K562 (cell line): ENCODE measurements around the gene SLC17A2. TPM values are rescaled to one million over a fixed set of nuclear protein-coding genes. Genes with fewer than 3 reads are reported as not detected.

Experiments
- ATAC-seq: fragments of 200-7000 bp; cut with Tn5 transposase; 3 replicates; pipeline ENCODE4 v1.9.1; 2020; ENCODE audit warnings: moderate library complexity
- BruUV-seq: library from RNA; stranded (reverse); fragments of 400-500 nt; replicated peaks from 2 replicates; lab custom pipeline; 2021; lab: Mats Ljungman, UMichigan
- CTCF ChIA-PET: fragments of 300-600 bp; formaldehyde crosslinking; extraction: SDS; loops from one replicate; lab custom pipeline; 2021; ENCODE audit warnings: low intra/inter-chr PET ratio; lab: Yijun Ruan, JAX
- POLR2A ChIA-PET: fragments of 300-600, 350-650 bp; sonication (Branson Sonifier 250); formaldehyde crosslinking; extraction: SDS; loops from one replicate; lab custom pipeline; 2021; ENCODE audit warnings: antibody characterized with exemption, inconsistent platforms; lab: Yijun Ruan, JAX
- DNase-seq, 4 experiments: peaks; one replicate each; pipeline versions ENCODE4 v3.0.0 to v3.0.0-alpha.2; 2011 to 2018; ENCODE audit warnings: low spot score in 3 of 4, mixed read lengths in 3 of 4; ENCODE audit errors: extremely low read depth in 1 of 4
- FAIRE-seq: peaks from 2 replicates; lab custom pipeline; 2011; peaks lifted over from hg19 to GRCh38; lab: Jason Lieb, UNC
- H2AFZ ChIP-seq: 2 replicates; pipeline ENCODE4 v1.6.0; 2011; ENCODE audit warnings: low read depth, low read length, control low read depth, inconsistent platforms
- H3K27ac ChIP-seq: fragments of 200-600 bp; 3 replicates; pipeline ENCODE4 v1.8.0; 2011; ENCODE audit warnings: low read depth, mild to moderate bottlenecking, control low read depth, inconsistent platforms, low read length, moderate library complexity, mixed read lengths; ENCODE audit errors: extremely low read depth
- H3K27me3 ChIP-seq, 2 experiments: fragments of 300-600 bp in 1 of 2; 2 replicates in 1 of 2; 3 replicates in 1 of 2; pipeline versions ENCODE4 v1.6.0 to v1.8.0; 2011; ENCODE audit warnings: inconsistent platforms in 2 of 2, low read length in 2 of 2, mild to moderate bottlenecking in 1 of 2, mixed read lengths in 1 of 2, moderate library complexity in 1 of 2; ENCODE audit not compliant: control insufficient read depth in 2 of 2, insufficient read depth in 2 of 2
- H3K36me3 ChIP-seq: fragments of 300-600 bp; 3 replicates; pipeline ENCODE4 v1.8.0; 2011; ENCODE audit warnings: mild to moderate bottlenecking, low read length, inconsistent platforms; ENCODE audit not compliant: control insufficient read depth, insufficient read depth
- H3K4me1 ChIP-seq, 2 experiments: fragments of 200-600 bp in 1 of 2; replicated peaks in 1 of 2; 2 replicates in 1 of 2; 3 replicates in 1 of 2; pipeline versions ENCODE4 v1.5.1 to v1.8.0; 2011; ENCODE audit warnings: inconsistent platforms in 2 of 2, low read length in 2 of 2, mild to moderate bottlenecking in 1 of 2, mixed read lengths in 1 of 2, moderate library complexity in 1 of 2; ENCODE audit not compliant: control insufficient read depth in 2 of 2, insufficient read depth in 2 of 2
- H3K4me2 ChIP-seq: 2 replicates; pipeline ENCODE4 v1.6.1; 2011; ENCODE audit warnings: low read length, control low read depth, inconsistent platforms, mixed read lengths; ENCODE audit not compliant: insufficient read depth
- H3K4me3 ChIP-seq: fragments of 200-600 bp; sonication (generic), shearing (Covaris generic); 2 replicates; pipeline ENCODE4 v1.5.1; 2016; ENCODE audit warnings: control low read depth, inconsistent platforms
- H3K79me2 ChIP-seq: fragments of 200-600 bp; 3 replicates; pipeline ENCODE4 v1.8.0; 2011; ENCODE audit warnings: low read length, inconsistent platforms; ENCODE audit not compliant: control insufficient read depth, insufficient read depth
- H3K9ac ChIP-seq, 2 experiments: 2 replicates each; pipeline versions ENCODE4 v1.6.0 to v1.6.1; 2011; ENCODE audit warnings: low read depth in 2 of 2, low read length in 2 of 2, control low read depth in 1 of 2, inconsistent platforms in 1 of 2, mild to moderate bottlenecking in 1 of 2, mixed read lengths in 1 of 2; ENCODE audit not compliant: insufficient read depth in 1 of 2
- H3K9me1 ChIP-seq: one replicate; pipeline ENCODE4 v1.6.0; 2011; ENCODE audit warnings: inconsistent platforms, mild to moderate bottlenecking, low read length, moderate library complexity; ENCODE audit not compliant: control insufficient read depth, insufficient read depth
- H3K9me3 ChIP-seq: replicated peaks from 2 replicates; pipeline ENCODE4 v1.5.1; 2011; ENCODE audit warnings: low read depth, low read length, inconsistent platforms; ENCODE audit not compliant: control insufficient read depth, insufficient read depth
- H4K20me1 ChIP-seq: replicated peaks from 2 replicates; pipeline ENCODE4 v1.6.1; 2011; ENCODE audit warnings: low read length, inconsistent platforms, mixed read lengths; ENCODE audit not compliant: control insufficient read depth, insufficient read depth
- C11orf30 ChIP-seq: fragments of 450-650 bp; IDR thresholded peaks from 2 replicates; pipeline ENCODE4 v1.6.1; 2016; ENCODE audit warnings: low read depth, mild to moderate bottlenecking
- CREBBP ChIP-seq: IDR thresholded peaks from one replicate; pipeline ENCODE4 v1.6.1; 2012; ENCODE audit warnings: low read depth, mild to moderate bottlenecking, control low read depth, inconsistent platforms, low read length
- MAFG ChIP-seq: fragments of 450-650 bp; conservative IDR thresholded peaks from 2 replicates; pipeline ENCODE4 v1.6.1; 2016; ENCODE audit warnings: missing genetic modification characterization, missing compliant biosample characterization
- ZNF24 ChIP-seq: fragments of 450-650 bp; IDR thresholded peaks from 2 replicates; pipeline ENCODE4 v1.6.1; 2016
- ZNF316 ChIP-seq: fragments of 450-650 bp; IDR thresholded peaks from 2 replicates; pipeline ENCODE4 v1.6.1; 2016
- ZNF695 ChIP-seq: fragments of 450-650 bp; formaldehyde crosslinking; IDR thresholded peaks from 2 replicates; pipeline ENCODE4 v1.4.0; 2020; ENCODE audit warnings: mild to moderate bottlenecking, moderate library complexity
- WGBS: fragments of 100-300 bp; shearing (Covaris generic); methylation state at CpG from one replicate; pipeline ENCODE4 v1.1.6; 2016; ENCODE audit warnings: low coverage, mixed read lengths; ENCODE audit not compliant: insufficient coverage; ENCODE audit errors: missing lambda C conversion rate; 5-methylcytosine and 5-hydroxymethylcytosine counted together
- in situ Hi-C: fragments of 300-500 bp; cut with MboI; formaldehyde crosslinking; loops from 4 replicates; pipeline ENCODE4 v1.15.0; 2018; ENCODE audit warnings: inconsistent platforms, mixed read lengths
- intact Hi-C: fragments of 100-400 bp; cut with micrococcal nuclease; formaldehyde crosslinking; loops from 2 replicates; pipeline ENCODE4 v1.14.2; 2022
- polyA plus RNA-seq, 8 experiments: library from polyadenylated mRNA; depleted of rRNA in 4 of 8; stranded (reverse) in 5 of 8; unstranded in 3 of 8; fragments of >200 nt; fragmentation: Nextera tagmentation in 2 of 8; fragmentation: Illumina TruSeq in 1 of 8; extraction: Ambion mirVana in 2 of 8; extraction: Trizol in 1 of 8; gene quantifications; 2 replicates each; pipeline versions ENCODE4 v1.2.1 to v1.2.3, GENCODE V29; 2011 to 2014; ENCODE audit warnings: inconsistent platforms in 1 of 8, missing spikeins in 1 of 8
- total RNA-seq, 7 experiments: library from RNA; depleted of rRNA in 6 of 7; stranded (reverse); fragments of >200 nt in 6 of 7; fragmentation: Illumina TruSeq in 2 of 7; extraction: Trizol in 2 of 7; gene quantifications; 2 replicates each; pipeline versions ENCODE4 v1.2.1 to v1.2.3, GENCODE V29; 2011 to 2021; ENCODE audit warnings: low replicate concordance in 1 of 7
- TF ChIP-seq, protein P1 (sequence below): IDR thresholded peaks from 2 replicates; pipeline ENCODE4 v1.6.1; 2016; ENCODE audit warnings: missing genetic modification characterization, missing compliant biosample characterization

SLC17A2 gene
- total and polyA plus RNA-seq, 9 of the 15 experiments (the other 6 are each of a cell fraction or from before 2014, with no cell fraction given), result not detected

DNA sequence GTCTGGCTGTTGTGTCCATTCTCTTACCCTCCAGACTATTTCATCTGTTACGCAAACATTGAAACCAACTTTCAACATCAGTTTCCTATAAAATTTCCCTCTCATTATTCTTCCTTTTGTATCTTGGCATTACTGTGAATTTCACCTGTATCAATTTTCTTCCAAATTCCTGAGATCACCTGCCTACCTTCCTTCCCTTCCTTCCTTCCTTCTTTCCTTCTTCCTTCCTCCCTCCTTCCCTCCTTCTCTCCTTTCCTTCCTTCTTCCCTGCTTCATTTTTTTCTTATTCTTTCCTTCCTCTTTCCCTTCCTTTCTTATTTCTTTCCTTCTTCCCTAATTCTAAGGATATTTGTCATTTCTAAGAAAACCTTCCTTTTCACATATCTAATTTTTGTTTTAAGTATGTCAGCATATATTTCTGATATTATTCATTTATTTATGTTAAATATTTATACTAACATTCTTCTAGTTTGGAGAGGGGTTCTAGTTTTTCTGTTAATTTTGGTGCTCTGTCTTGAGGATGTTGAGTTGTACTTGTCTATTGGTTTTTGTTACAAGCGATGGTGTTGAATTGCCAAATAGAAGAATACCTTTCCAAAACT lies 51.7 kb downstream of the SLC17A2 start:
- CTCF ChIA-PET, result no interaction called here
- H3K4me2 ChIP-seq, result no peak overlapping the region
- H3K4me3 ChIP-seq, result no peak overlapping the region
- no peaks in the 10 kb centered on the region for H3K79me2 ChIP-seq
- H4K20me1 ChIP-seq, result no peaks in the 10 kb centered on the region
- intact Hi-C loops (no loop called here), in situ Hi-C loops (no loop called here)
- 46% methylated on average over 2 of the region's 2 CpGs for WGBS
- ATAC-seq, result no peak
- POLR2A ChIA-PET, result interaction anchor here (0.6 kb wide), 2 partner anchors 352 to 1535 kb away, joined by 3 read pairs; no protein-coding TSS in a partner anchor
- no peaks in the 10 kb centered on the region for H3K9me3 ChIP-seq
- no peak overlapping the region for H3K9ac ChIP-seq
- no peak overlapping the region for H3K27ac ChIP-seq
- peaks cover 0 to 5% of the 10 kb centered on the region in 2 experiments; a peak in 3 of 5 replicates for H3K4me1 ChIP-seq
- TF ChIP-seq CREBBP (no peak), C11orf30 (peak; percentile 71; the same call in 1 of the 2 replicates), ZNF695 (CRISPR knock-in tag) (no peak), ZNF24 (no peak), ZNF316 (peak; percentile 86), MAFG (tag) (peak; percentile 56)
- TF ChIP-seq, protein P1, sequence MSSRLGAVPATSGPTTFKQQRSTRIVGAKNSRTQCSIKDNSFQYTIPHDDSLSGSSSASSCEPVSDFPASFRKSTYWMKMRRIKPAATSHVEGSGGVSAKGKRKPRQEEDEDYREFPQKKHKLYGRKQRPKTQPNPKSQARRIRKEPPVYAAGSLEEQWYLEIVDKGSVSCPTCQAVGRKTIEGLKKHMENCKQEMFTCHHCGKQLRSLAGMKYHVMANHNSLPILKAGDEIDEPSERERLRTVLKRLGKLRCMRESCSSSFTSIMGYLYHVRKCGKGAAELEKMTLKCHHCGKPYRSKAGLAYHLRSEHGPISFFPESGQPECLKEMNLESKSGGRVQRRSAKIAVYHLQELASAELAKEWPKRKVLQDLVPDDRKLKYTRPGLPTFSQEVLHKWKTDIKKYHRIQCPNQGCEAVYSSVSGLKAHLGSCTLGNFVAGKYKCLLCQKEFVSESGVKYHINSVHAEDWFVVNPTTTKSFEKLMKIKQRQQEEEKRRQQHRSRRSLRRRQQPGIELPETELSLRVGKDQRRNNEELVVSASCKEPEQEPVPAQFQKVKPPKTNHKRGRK (tag), result peak; percentile 58
- TF ChIP-seq, all 486 proteins: peak for 4
- H2AFZ ChIP-seq, result no peak overlapping the region
- BruUV-seq, result no TSS peak
- no peak for FAIRE-seq
- H3K27me3 ChIP-seq, result no peaks in the 10 kb centered on the region
- no peaks in the 10 kb centered on the region for H3K9me1 ChIP-seq
- no peaks in the 10 kb centered on the region for H3K36me3 ChIP-seq
- no peak for DNase-seq
